ENCODE data around the gene ARL8A.

GRCh38 chr1:202127061-202127460 is 17.5 kb downstream of the ARL8A start:
- TF ChIP-seq EZH2phosphoT487 (IDR thresholded peaks at IDR 0.05; ENCODE audit: insufficient read depth, low read depth) (no peak), EZH2 (IDR thresholded peaks at IDR 0.05; ENCODE audit: insufficient read depth, poor library complexity, severe bottlenecking) (no peak)
